ENCODE measurements around the gene PERP. TPM values are rescaled to one million over a fixed set of nuclear protein-coding genes. Genes with fewer than 3 reads are reported as not detected.
"Not testable (repeated sequence)": the region's sequence is repeated elsewhere in the genome, so short reads cannot be mapped to it uniquely, and the experiment has no call there.

Gene PERP
- polyA plus RNA-seq, 1 donor from 2014 or later = 0.79 TPM

GRCh38 chr6:138082232-138082631, 25.0 kb downstream of the PERP start:
- Histone ChIP-seq H3K9me2 (ENCODE audit: insufficient read depth, low read length) (no peaks in the 10 kb centered on the region), H3K79me2 (replicated peaks; ENCODE audit: insufficient read depth, low read length) (no peaks in the 10 kb centered on the region), H4K20me1 (ENCODE audit: insufficient read depth) (no peaks in the 10 kb centered on the region), H3K4me2 (ENCODE audit: low read length) (no peak overlapping the region), H3K27me3 (ENCODE audit: insufficient read depth, low read depth, low read length) (no peaks in the 10 kb centered on the region), H3K9ac (ENCODE audit: low read length) (no peak overlapping the region), H3K9me3 (ENCODE audit: low read length) (no peaks in the 10 kb centered on the region), H2AFZ (ENCODE audit: low read depth, low read length) (no peak overlapping the region), H3F3A (ENCODE audit: insufficient read depth, low read length, poor library complexity, severe bottlenecking) (no peaks in the 10 kb centered on the region), H3K27ac (ENCODE audit: low read length) (no peak overlapping the region), H3K36me3 (ENCODE audit: insufficient read depth, low read length) (no peaks in the 10 kb centered on the region), H3K4me3 (ENCODE audit: low read length) (no peak overlapping the region)
- TF ChIP-seq POLR2AphosphoS5 (IDR thresholded peaks at IDR 0.05) (no peak), REST (IDR thresholded peaks at IDR 0.05; ENCODE audit: borderline replicate concordance) (no peak), RAD21 (conservative IDR thresholded peaks at IDR 0.05) (no peak), CTCF (IDR thresholded peaks at IDR 0.05; ENCODE audit: poor library complexity, severe bottlenecking) (no peak), EP300 (conservative IDR thresholded peaks at IDR 0.05; ENCODE audit: poor library complexity, severe bottlenecking) (no peak), MXI1 (conservative IDR thresholded peaks at IDR 0.05; ENCODE audit: poor library complexity, severe bottlenecking) (no peak), EZH2 (IDR thresholded peaks at IDR 0.05; ENCODE audit: borderline replicate concordance, insufficient read depth, low read length, poor library complexity, severe bottlenecking) (no peak), SMC3 (conservative IDR thresholded peaks at IDR 0.05; ENCODE audit: poor library complexity) (no peak)

GRCh38 chr6:138079556-138079955, 27.7 kb downstream of the PERP start:
- not testable (repeated sequence) for H3K9ac ChIP-seq (ENCODE audit: low read length); H3F3A ChIP-seq (ENCODE audit: insufficient read depth, low read length, poor library complexity, severe bottlenecking); H3K4me2 ChIP-seq (ENCODE audit: low read length); H3K9me3 ChIP-seq (ENCODE audit: low read length); H3K4me3 ChIP-seq (ENCODE audit: low read length); H4K20me1 ChIP-seq (ENCODE audit: insufficient read depth); H3K36me3 ChIP-seq (ENCODE audit: insufficient read depth, low read length); H3K27me3 ChIP-seq (ENCODE audit: insufficient read depth, low read depth, low read length); H2AFZ ChIP-seq (ENCODE audit: low read depth, low read length); H3K79me2 ChIP-seq (replicated peaks; ENCODE audit: insufficient read depth, low read length); H3K9me2 ChIP-seq (ENCODE audit: insufficient read depth, low read length); H3K27ac ChIP-seq (ENCODE audit: low read length)

GRCh38 chr6:138078491-138078890, 28.7 kb downstream of the PERP start:
- TF ChIP-seq EZH2 (IDR thresholded peaks at IDR 0.05; ENCODE audit: borderline replicate concordance, insufficient read depth, low read length, poor library complexity, severe bottlenecking) = no peak
- TF ChIP-seq POLR2AphosphoS5 (IDR thresholded peaks at IDR 0.05) = no peak
- TF ChIP-seq CTCF (IDR thresholded peaks at IDR 0.05; ENCODE audit: poor library complexity, severe bottlenecking) = no peak
- no peak for TF ChIP-seq REST (IDR thresholded peaks at IDR 0.05; ENCODE audit: borderline replicate concordance)
- TF ChIP-seq SMC3 (conservative IDR thresholded peaks at IDR 0.05; ENCODE audit: poor library complexity) = no peak
- TF ChIP-seq TAF1 (IDR thresholded peaks at IDR 0.05; ENCODE audit: low read depth) = no peak
- no peak for TF ChIP-seq RAD21 (conservative IDR thresholded peaks at IDR 0.05)
- no peak for TF ChIP-seq MXI1 (conservative IDR thresholded peaks at IDR 0.05; ENCODE audit: poor library complexity, severe bottlenecking)
- no peak for TF ChIP-seq EP300 (conservative IDR thresholded peaks at IDR 0.05; ENCODE audit: poor library complexity, severe bottlenecking)
- Histone ChIP-seq H3K9me2 (ENCODE audit: insufficient read depth, low read length) (no peaks in the 10 kb centered on the region), H3K4me2 (ENCODE audit: low read length) (no peak overlapping the region), H3K4me3 (ENCODE audit: low read length) (no peak overlapping the region), H3K9me3 (ENCODE audit: low read length) (no peaks in the 10 kb centered on the region), H3K27me3 (ENCODE audit: insufficient read depth, low read depth, low read length) (no peaks in the 10 kb centered on the region), H2AFZ (ENCODE audit: low read depth, low read length) (no peak overlapping the region), H3K9ac (ENCODE audit: low read length) (no peak overlapping the region), H4K20me1 (ENCODE audit: insufficient read depth) (no peaks in the 10 kb centered on the region), H3K36me3 (ENCODE audit: insufficient read depth, low read length) (no peaks in the 10 kb centered on the region), H3K27ac (ENCODE audit: low read length) (no peak overlapping the region), H3K79me2 (replicated peaks; ENCODE audit: insufficient read depth, low read length) (no peaks in the 10 kb centered on the region), H3F3A (ENCODE audit: insufficient read depth, low read length, poor library complexity, severe bottlenecking) (no peaks in the 10 kb centered on the region)

Measured in neural cell (in vitro differentiated cells).